ENCODE results near the gene TVP23C. TPM values are rescaled to one million over a fixed set of nuclear protein-coding genes. Genes with fewer than 3 reads are reported as not detected.
"Not testable (repeated sequence)": the region's sequence is repeated elsewhere in the genome, so short reads cannot be mapped to it uniquely, and the experiment has no call there.

Gene TVP23C
- total RNA-seq, 1 donor = 24.2 TPM

DNA sequence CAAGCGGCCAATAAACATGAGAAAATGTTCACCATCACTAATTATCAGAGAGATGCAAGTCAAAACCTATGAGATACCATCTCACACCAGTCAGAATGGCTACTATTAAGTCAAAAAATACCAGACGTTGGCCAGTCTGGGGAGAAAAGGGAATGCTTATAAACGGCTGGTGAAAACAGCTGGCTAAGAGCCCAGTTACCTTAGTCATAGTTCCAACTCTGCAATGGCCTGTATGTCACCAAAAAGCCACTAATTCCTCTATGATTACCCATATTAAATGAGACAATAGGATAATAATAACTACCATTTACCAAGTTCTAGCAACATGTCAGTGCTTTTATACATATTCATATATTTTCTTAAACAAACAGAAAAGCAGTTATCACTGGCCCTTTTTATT, 52.9 kb downstream of the TVP23C start:
- Histone ChIP-seq H3K9me3 (ENCODE audit: low read depth, low read length) (no peaks in the 10 kb centered on the region), H3K4me1 (ENCODE audit: insufficient read depth, low read length) (no peaks in the 10 kb centered on the region)

GRCh38 chr17:15509095-15509494, 54.2 kb downstream of the TVP23C start:
- Histone ChIP-seq H3K9me3 (ENCODE audit: low read depth, low read length) (no peaks in the 10 kb centered on the region), H3K27me3 (ENCODE audit: insufficient read depth, low read length) (no peaks in the 10 kb centered on the region), H3K4me3 (ENCODE audit: low read length) (no peak overlapping the region), H3K4me1 (ENCODE audit: insufficient read depth, low read length) (no peaks in the 10 kb centered on the region)

More for the DNA sequence above, 52.9 kb downstream of the TVP23C start:
- H3K4me3 ChIP-seq (ENCODE audit: low read length) = no peak overlapping the region
- H3K27me3 ChIP-seq (ENCODE audit: insufficient read depth, low read length) = no peaks in the 10 kb centered on the region

- Histone ChIP-seq H3K4me3 (ENCODE audit: low read length) (no peak overlapping the region), H3K27me3 (ENCODE audit: insufficient read depth, low read length) (no peaks in the 10 kb centered on the region), H3K4me1 (ENCODE audit: insufficient read depth, low read length) (no peaks in the 10 kb centered on the region), H3K9me3 (ENCODE audit: low read depth, low read length) (no peaks in the 10 kb centered on the region)
These were observed 54.8 kb downstream of the TVP23C start for GRCh38 chr17:15508466-15508865.

DNA sequence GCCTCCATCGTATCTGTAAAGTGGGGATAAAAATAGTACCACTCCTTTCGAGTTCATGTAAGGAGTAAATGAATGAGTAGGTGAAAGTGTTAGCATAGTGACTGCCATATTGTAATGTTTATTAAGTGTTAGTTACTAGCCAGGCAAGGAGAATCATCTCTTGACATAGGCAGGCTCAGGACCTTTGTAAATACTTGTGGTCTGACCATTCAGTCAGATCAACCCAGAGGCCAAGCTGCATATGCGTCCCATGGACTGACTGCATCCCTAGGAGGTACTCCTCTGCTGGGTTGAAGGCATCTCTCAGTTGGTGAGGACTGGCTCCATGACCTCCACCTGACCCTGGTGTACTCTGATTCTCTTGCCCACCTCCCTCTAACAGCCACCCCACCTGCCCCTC, 55.4 kb downstream of the TVP23C start:
- Histone ChIP-seq H3K4me1 (ENCODE audit: insufficient read depth, low read length) (peaks cover 4% of the 10 kb centered on the region), H3K9me3 (ENCODE audit: low read depth, low read length) (no peaks in the 10 kb centered on the region), H3K27me3 (ENCODE audit: insufficient read depth, low read length) (no peaks in the 10 kb centered on the region), H3K4me3 (ENCODE audit: low read length) (no peak overlapping the region)

GRCh38 chr17:15507001-15507400, 56.3 kb downstream of the TVP23C start:
- H3K27me3 ChIP-seq (ENCODE audit: insufficient read depth, low read length) = no peaks in the 10 kb centered on the region
- no peaks in the 10 kb centered on the region for H3K9me3 ChIP-seq (ENCODE audit: low read depth, low read length)
- no peak overlapping the region for H3K4me3 ChIP-seq (ENCODE audit: low read length)
- H3K4me1 ChIP-seq (ENCODE audit: insufficient read depth, low read length) = peaks cover 10% of the 10 kb centered on the region

GRCh38 chr17:15505708-15506107, 57.6 kb downstream of the TVP23C start:
- not testable (repeated sequence) for H3K27me3 ChIP-seq (ENCODE audit: insufficient read depth, low read length); H3K4me1 ChIP-seq (ENCODE audit: insufficient read depth, low read length); H3K4me3 ChIP-seq (ENCODE audit: low read length); H3K9me3 ChIP-seq (ENCODE audit: low read depth, low read length)

DNA sequence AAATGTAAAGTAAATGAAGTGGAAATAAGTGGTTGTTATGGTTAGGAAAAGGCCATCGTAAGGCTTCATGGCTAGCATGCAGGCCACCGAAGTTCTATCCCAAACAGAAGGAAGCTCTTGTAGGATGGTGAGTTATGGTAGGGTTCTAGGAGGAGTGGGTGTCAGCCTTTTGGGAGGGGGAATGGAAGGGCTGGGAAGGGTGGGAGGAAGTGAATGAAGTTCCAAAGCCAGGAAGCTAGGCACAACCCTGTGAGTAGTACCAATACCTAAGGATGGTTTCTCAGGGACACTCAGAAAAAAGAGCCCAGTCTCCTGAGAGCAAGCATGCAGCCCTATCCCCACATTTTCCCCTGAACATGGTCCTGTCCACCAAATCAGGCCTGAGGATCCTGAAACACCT, 59.6 kb downstream of the TVP23C start:
- no peaks in the 10 kb centered on the region for H3K9me3 ChIP-seq (ENCODE audit: low read depth, low read length)
- H3K4me1 ChIP-seq (ENCODE audit: insufficient read depth, low read length) = peaks cover 10% of the 10 kb centered on the region
- no peaks in the 10 kb centered on the region for H3K27me3 ChIP-seq (ENCODE audit: insufficient read depth, low read length)

DNA sequence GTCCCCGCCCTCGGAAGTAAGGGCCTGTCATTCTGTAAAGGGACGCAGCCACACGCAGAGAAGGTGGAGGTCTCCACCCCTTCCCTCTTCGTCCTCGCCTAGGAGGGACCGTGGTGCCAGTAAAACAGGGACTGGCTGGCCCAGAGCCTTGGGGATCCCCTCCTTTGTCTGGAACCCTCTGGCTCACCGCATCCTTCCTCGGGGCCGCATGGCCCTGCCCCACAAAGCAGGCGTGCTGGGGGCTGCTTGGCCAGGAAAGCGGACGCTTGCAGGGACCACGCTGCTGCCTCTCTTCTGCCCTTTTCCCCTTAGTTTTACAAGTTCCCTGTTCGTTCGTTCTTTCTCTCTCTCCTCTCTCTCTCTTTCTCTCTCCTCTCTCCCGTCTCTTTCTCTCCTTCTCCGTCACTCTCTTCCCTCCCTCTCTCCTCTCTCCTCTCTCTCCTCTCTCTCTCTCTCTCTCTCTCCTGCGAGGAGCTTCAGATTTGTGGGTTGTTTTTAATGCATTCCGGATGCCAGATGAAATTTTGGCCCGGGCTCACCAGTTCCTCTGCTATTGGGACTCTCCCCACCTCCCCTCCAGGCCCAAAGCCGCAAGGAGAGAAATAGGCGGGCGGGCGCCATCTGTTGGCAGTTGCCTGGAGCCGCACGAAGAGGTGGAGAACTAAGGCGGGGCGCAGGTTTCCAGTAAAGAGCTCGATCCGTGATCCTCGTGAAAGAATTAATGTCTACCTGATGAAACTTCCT, 60.7 kb downstream of the TVP23C start:
- Histone ChIP-seq H3K4me1 (ENCODE audit: insufficient read depth, low read length) (peaks cover 10% of the 10 kb centered on the region), H3K4me3 (ENCODE audit: low read length) (no peak overlapping the region), H3K27me3 (ENCODE audit: insufficient read depth, low read length) (no peaks in the 10 kb centered on the region), H3K9me3 (ENCODE audit: low read depth, low read length) (no peaks in the 10 kb centered on the region)

More for the DNA sequence above, 59.6 kb downstream of the TVP23C start:
- no peak overlapping the region for H3K4me3 ChIP-seq (ENCODE audit: low read length)

- Histone ChIP-seq H3K4me1 (ENCODE audit: insufficient read depth, low read length) (peaks cover 10% of the 10 kb centered on the region), H3K9me3 (ENCODE audit: low read depth, low read length) (no peaks in the 10 kb centered on the region), H3K27me3 (ENCODE audit: insufficient read depth, low read length) (no peaks in the 10 kb centered on the region), H3K4me3 (ENCODE audit: low read length) (no peak overlapping the region)
These were observed 61.5 kb downstream of the TVP23C start for GRCh38 chr17:15501793-15502192.

- H3K9me3 ChIP-seq (ENCODE audit: low read depth, low read length) = no peaks in the 10 kb centered on the region
- peaks cover 10% of the 10 kb centered on the region for H3K4me1 ChIP-seq (ENCODE audit: insufficient read depth, low read length)
- no peaks in the 10 kb centered on the region for H3K27me3 ChIP-seq (ENCODE audit: insufficient read depth, low read length)
- H3K4me3 ChIP-seq (ENCODE audit: low read length) = no peak overlapping the region
These were observed 62.0 kb downstream of the TVP23C start for GRCh38 chr17:15501282-15501681.

DNA sequence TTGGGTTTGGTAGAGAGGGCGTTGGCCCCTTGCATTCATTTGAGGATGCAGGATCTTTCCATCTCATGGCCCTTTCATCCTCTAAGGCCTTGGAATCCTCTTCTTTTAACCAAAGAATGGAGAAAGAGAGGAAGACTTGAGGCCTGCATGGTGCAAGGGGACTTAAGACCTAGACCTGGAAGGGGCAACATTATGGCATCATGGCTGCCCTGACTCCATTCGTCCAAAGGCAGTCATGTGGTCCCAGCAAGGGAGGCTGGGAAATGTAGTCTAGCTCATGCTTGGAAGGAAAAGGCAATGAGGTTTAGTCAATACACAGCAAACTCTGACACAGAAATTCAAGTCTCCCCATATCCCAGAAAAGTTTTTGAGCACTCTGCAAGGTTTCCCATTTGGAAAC, 65.2 kb downstream of the TVP23C start:
- Histone ChIP-seq H3K27me3 (ENCODE audit: insufficient read depth, low read length) (no peaks in the 10 kb centered on the region), H3K4me3 (ENCODE audit: low read length) (no peak overlapping the region), H3K4me1 (ENCODE audit: insufficient read depth, low read length) (peaks cover 8% of the 10 kb centered on the region), H3K9me3 (ENCODE audit: low read depth, low read length) (no peaks in the 10 kb centered on the region)

DNA sequence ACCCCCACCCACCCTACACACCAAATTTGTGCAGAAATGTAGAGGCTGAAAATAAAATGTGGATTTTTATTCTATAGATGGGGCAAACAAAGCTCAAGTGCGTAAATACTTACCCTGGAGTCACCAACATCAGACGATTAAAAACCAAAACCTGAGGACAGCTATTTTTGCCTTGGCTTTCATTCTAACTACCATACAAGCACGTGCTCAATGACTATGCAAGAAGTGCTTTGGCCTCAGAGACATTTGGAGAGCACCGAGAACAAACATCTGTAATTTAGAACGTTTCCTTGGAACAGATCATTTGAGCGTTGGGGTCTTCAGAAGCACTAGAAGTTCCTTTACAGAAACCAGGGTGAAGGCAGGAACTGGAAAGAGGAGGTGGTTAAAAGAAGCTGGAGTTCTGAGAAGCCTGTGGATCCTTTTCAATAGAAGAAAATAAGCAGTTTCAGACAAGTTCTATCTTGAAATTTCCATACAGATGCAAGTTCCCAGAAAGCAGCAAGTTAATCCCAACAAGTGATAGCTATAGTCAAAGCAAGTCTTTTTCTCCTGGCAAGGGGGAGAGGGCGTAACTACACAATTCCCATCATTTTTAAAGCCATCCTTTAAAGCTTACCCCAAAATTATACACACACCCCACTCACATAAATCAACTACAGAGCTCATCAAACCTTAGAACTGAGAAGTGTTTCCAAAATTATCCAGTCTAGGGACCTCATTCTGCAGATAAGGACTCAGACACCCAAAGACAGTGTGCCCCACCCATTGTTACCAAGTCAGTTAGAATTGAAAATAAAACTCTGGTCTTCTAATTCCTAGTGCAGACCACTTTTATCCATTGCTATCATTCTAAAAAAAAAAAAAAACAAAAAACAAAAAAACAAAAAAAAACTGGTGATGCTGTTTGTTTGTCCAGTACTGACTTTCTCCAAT, 66.3 kb downstream of the TVP23C start:
- Histone ChIP-seq H3K4me3 (ENCODE audit: low read length) (no peak overlapping the region), H3K4me1 (ENCODE audit: insufficient read depth, low read length) (no peaks in the 10 kb centered on the region), H3K27me3 (ENCODE audit: insufficient read depth, low read length) (no peaks in the 10 kb centered on the region), H3K9me3 (ENCODE audit: low read depth, low read length) (no peaks in the 10 kb centered on the region)

GRCh38 chr17:15494821-15495220, 68.5 kb downstream of the TVP23C start:
- no peaks in the 10 kb centered on the region for H3K9me3 ChIP-seq (ENCODE audit: low read depth, low read length)
- no peak overlapping the region for H3K4me3 ChIP-seq (ENCODE audit: low read length)
- no peaks in the 10 kb centered on the region for H3K27me3 ChIP-seq (ENCODE audit: insufficient read depth, low read length)
- no peaks in the 10 kb centered on the region for H3K4me1 ChIP-seq (ENCODE audit: insufficient read depth, low read length)

- no peak overlapping the region for H3K4me3 ChIP-seq (ENCODE audit: low read length)
- no peaks in the 10 kb centered on the region for H3K4me1 ChIP-seq (ENCODE audit: insufficient read depth, low read length)
- H3K27me3 ChIP-seq (ENCODE audit: insufficient read depth, low read length) = no peaks in the 10 kb centered on the region
- no peaks in the 10 kb centered on the region for H3K9me3 ChIP-seq (ENCODE audit: low read depth, low read length)
These were observed 69.6 kb downstream of the TVP23C start for GRCh38 chr17:15493693-15494035.

- Histone ChIP-seq H3K4me3 (ENCODE audit: low read length) (no peak overlapping the region), H3K27me3 (ENCODE audit: insufficient read depth, low read length) (no peaks in the 10 kb centered on the region), H3K4me1 (ENCODE audit: insufficient read depth, low read length) (no peaks in the 10 kb centered on the region), H3K9me3 (ENCODE audit: low read depth, low read length) (no peaks in the 10 kb centered on the region)
These were observed 70.2 kb downstream of the TVP23C start for GRCh38 chr17:15492791-15493692.
